Skeletal muscle satellite cell (primary cell): ENCODE data around the gene TCF12.

Experiments used
- H3K27me3 ChIP-seq: 2 replicates; pipeline ENCODE4 v1.7.0; 2013; ENCODE audit warnings: low read length; ENCODE audit not compliant: control insufficient read depth, insufficient read depth
- H3K36me3 ChIP-seq: 2 replicates; pipeline ENCODE4 v1.7.0; 2013; ENCODE audit warnings: mild to moderate bottlenecking, control low read depth, low read length; ENCODE audit not compliant: insufficient read depth
- H3K4me1 ChIP-seq: 2 replicates; pipeline ENCODE4 v1.7.0; 2013; ENCODE audit warnings: low read length; ENCODE audit not compliant: control insufficient read depth, insufficient read depth
- H3K4me2 ChIP-seq: 2 replicates; pipeline ENCODE4 v1.7.0; 2013; ENCODE audit warnings: mild to moderate bottlenecking, low read length
- H3K4me3 ChIP-seq: 2 replicates; pipeline ENCODE4 v1.7.0; 2013; ENCODE audit warnings: low read length
- H3K9ac ChIP-seq: 2 replicates; pipeline ENCODE4 v1.7.0; 2013; ENCODE audit warnings: mild to moderate bottlenecking, low read depth, low read length, moderate library complexity
- H3K9me3 ChIP-seq: replicated peaks from 2 replicates; pipeline ENCODE4 v1.7.0; 2013; ENCODE audit warnings: mild to moderate bottlenecking, control low read depth, low read length

Gene TCF12

DNA sequence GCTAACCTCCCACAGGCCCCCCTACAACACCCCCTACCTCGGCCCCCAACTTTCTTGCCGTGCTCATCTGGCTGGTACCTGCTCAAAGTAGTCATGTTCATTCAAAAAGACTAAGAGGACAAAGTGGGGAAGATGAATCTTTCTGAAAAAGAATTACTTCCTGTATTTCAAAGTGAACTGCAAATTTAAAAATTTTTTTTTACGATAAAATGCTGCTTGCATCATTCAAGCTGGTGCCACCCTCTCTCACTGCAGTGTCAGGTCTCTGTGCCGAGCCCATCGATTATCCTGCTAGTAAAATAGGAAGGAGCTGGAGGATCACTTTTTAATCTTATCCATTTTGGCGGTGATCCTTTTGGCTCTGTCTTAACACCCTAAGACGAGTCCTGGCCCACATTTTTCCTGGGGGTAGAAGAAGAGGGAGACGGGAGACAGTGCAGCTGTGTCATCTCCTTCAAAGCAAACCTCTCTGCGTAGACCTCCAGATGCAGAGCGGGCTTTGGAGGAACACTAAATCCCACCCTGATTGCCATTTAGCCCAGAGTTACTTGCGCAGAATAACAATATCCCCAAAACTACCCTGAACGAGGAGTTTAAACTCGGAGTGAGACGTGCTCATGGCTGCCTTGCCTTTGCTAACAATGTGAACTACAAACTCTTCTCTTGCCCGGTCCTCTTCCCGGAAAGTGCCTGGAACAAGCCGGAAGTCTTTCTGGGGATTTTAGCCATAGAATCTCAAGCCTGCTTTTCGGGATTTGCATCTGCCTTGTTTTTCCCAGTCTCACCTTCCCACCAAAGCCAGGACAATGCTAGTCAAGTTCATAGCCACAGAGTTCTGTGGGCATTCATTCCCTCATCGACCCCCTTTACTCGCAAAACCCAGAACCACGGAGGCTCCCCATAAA lies 391.7 kb downstream of the TCF12 start:
- H3K4me1 ChIP-seq, result peaks cover 19% of the 10 kb centered on the region
- no peak overlapping the region for H3K4me2 ChIP-seq
- no peak overlapping the region for H3K4me3 ChIP-seq
- no peaks in the 10 kb centered on the region for H3K36me3 ChIP-seq
- H3K9me3 ChIP-seq, result no peaks in the 10 kb centered on the region
- no peak overlapping the region for H3K9ac ChIP-seq
- H3K27me3 ChIP-seq, result no peaks in the 10 kb centered on the region

GRCh38 chr15:57310876-57311275 lies 392.4 kb downstream of the TCF12 start:
- Histone ChIP-seq H3K9ac (no peak overlapping the region), H3K4me3 (no peak overlapping the region), H3K4me1 (peaks cover 18% of the 10 kb centered on the region)

GRCh38 chr15:57312006-57312317 lies 393.5 kb downstream of the TCF12 start:
- H3K36me3 ChIP-seq, result no peaks in the 10 kb centered on the region
- H3K4me1 ChIP-seq, result peaks cover 9% of the 10 kb centered on the region
- no peak overlapping the region for H3K4me3 ChIP-seq
- H3K4me2 ChIP-seq, result no peak overlapping the region
- H3K9ac ChIP-seq, result no peak overlapping the region
- H3K27me3 ChIP-seq, result no peaks in the 10 kb centered on the region
- H3K9me3 ChIP-seq, result no peaks in the 10 kb centered on the region

More at GRCh38 chr15:57310876-57311275, 392.4 kb downstream of the TCF12 start:
- Histone ChIP-seq H3K9me3 (no peaks in the 10 kb centered on the region), H3K27me3 (no peaks in the 10 kb centered on the region), H3K36me3 (no peaks in the 10 kb centered on the region), H3K4me2 (no peak overlapping the region)

- H3K27me3 ChIP-seq, result no peaks in the 10 kb centered on the region
- no peak overlapping the region for H3K4me2 ChIP-seq
- H3K9ac ChIP-seq, result no peak overlapping the region
- H3K36me3 ChIP-seq, result no peaks in the 10 kb centered on the region
- no peaks in the 10 kb centered on the region for H3K9me3 ChIP-seq
- H3K4me3 ChIP-seq, result no peak overlapping the region
- peaks cover 3% of the 10 kb centered on the region for H3K4me1 ChIP-seq
Observed at GRCh38 chr15:57312318-57313133, 394.1 kb downstream of the TCF12 start.

DNA sequence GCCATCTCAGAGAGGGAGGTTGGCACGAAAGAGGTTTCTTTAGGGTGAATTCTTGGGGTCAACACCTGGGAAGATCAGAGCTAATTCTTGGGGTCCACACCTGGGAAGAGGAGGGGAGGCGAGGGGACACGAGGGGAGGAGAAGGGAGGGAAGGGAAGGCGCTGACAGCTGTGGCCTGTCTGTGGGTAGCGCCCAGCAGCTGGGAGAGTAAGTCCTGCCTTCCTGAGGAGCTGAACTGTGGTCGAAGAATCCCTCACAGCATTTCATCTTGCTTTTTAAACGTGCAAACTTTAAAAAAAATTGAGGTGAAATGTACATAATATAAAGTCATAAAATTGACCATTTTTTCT lies 394.7 kb downstream of the TCF12 start:
- Histone ChIP-seq H3K4me1 (no peaks in the 10 kb centered on the region), H3K4me3 (no peak overlapping the region), H3K4me2 (no peak overlapping the region), H3K27me3 (no peaks in the 10 kb centered on the region), H3K36me3 (no peaks in the 10 kb centered on the region), H3K9ac (no peak overlapping the region), H3K9me3 (no peaks in the 10 kb centered on the region)

DNA sequence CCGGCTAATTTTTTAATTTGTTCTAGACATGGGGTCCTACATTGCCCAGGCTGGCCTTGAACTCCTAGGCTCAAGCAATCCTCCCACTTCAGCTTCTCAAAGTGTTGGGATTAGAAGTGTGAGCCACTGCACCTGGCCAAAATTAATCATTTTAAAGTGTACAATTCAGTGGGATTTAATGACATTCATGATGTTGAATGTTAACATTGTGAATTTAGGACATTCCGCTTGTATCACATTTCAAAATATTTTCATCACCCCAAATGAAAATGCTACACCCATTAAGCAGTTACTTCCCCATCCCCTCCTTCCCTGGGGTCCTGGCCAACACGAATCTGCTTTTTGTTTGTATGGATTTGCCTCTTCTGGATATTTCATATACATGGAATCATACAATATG lies 395.8 kb downstream of the TCF12 start:
- Histone ChIP-seq H3K36me3 (no peaks in the 10 kb centered on the region), H3K4me3 (no peak overlapping the region), H3K4me1 (no peaks in the 10 kb centered on the region), H3K9me3 (no peaks in the 10 kb centered on the region), H3K9ac (no peak overlapping the region), H3K4me2 (no peak overlapping the region), H3K27me3 (no peaks in the 10 kb centered on the region)

GRCh38 chr15:57316451-57316850 lies 398.0 kb downstream of the TCF12 start:
- Histone ChIP-seq H3K9me3 (no peaks in the 10 kb centered on the region), H3K4me3 (no peak overlapping the region), H3K36me3 (no peaks in the 10 kb centered on the region), H3K9ac (no peak overlapping the region), H3K27me3 (no peaks in the 10 kb centered on the region), H3K4me2 (no peak overlapping the region), H3K4me1 (peaks cover 11% of the 10 kb centered on the region)

- Histone ChIP-seq H3K4me3 (no peak overlapping the region), H3K27me3 (no peaks in the 10 kb centered on the region), H3K36me3 (no peaks in the 10 kb centered on the region), H3K4me2 (no peak overlapping the region), H3K9me3 (no peaks in the 10 kb centered on the region), H3K4me1 (peaks cover 18% of the 10 kb centered on the region), H3K9ac (no peak overlapping the region)
Observed at GRCh38 chr15:57319226-57319918, 400.9 kb downstream of the TCF12 start.

DNA sequence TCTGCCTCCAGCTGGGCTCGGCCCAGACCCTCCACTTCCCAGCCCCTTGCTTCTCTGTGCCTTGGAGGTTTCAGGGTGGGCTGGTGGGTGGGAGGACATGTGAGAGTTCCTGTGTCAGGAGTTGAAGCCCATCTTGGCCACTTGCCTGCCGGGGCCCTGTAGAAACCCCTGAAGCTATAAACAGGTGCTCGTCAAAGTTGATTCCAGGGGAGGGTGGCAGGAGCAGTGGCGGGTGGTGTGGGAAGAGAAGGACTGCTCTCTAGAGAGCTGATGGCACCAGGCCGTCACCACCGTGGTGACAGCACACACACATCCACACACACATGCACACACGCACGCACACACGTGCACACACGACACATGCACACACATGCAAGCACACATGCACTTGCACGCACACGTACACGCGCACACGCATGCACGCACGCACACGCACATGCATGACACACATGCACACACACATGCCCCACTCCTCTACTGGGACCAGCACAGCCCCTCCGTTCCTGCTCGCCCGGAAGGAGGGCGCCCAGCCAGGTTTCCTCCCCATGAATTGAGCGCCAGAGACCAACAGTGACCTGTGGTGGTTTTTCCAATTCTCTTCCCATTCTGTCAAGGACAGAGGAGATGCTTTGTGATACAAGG lies 401.6 kb downstream of the TCF12 start:
- no peak overlapping the region for H3K4me2 ChIP-seq
- H3K36me3 ChIP-seq, result no peaks in the 10 kb centered on the region
- peak overlapping the region; percentile 35 for H3K9ac ChIP-seq
- no peaks in the 10 kb centered on the region for H3K27me3 ChIP-seq
- no peaks in the 10 kb centered on the region for H3K9me3 ChIP-seq
- H3K4me3 ChIP-seq, result no peak overlapping the region
- H3K4me1 ChIP-seq, result peaks cover 18% of the 10 kb centered on the region

DNA sequence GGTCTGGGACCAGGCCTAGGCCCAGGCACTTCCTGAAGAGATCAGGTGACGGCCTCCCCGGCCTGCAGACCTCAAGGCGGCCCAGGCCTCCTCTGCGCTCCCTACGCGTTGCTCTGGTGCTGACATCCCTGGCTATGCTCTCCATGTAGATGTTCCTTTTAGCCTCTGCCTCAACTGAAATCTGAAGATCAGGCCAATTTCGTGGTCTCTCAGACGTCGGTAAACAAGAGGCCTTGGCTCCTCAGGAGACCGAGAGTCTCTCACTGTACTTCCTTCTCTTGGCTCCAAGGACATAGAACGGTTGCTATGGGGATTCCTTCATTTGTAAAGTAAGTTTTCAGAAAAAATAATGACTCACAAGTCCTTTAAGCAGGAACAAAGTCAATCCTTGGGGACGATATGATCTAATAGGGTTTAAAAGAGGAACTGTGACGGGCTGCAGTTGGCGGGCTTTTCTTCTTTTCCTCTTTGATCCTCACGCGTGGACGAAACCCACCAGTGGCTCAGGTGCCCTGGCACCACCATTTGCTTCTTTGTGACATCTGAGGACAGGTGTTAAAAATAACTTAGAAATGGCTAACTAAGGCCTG lies 402.3 kb downstream of the TCF12 start:
- peak overlapping the region; percentile 35 for H3K9ac ChIP-seq
- H3K27me3 ChIP-seq, result no peaks in the 10 kb centered on the region
- H3K9me3 ChIP-seq, result no peaks in the 10 kb centered on the region
- H3K4me2 ChIP-seq, result no peak overlapping the region
- H3K4me1 ChIP-seq, result peaks cover 18% of the 10 kb centered on the region
- H3K4me3 ChIP-seq, result no peak overlapping the region
- no peaks in the 10 kb centered on the region for H3K36me3 ChIP-seq

DNA sequence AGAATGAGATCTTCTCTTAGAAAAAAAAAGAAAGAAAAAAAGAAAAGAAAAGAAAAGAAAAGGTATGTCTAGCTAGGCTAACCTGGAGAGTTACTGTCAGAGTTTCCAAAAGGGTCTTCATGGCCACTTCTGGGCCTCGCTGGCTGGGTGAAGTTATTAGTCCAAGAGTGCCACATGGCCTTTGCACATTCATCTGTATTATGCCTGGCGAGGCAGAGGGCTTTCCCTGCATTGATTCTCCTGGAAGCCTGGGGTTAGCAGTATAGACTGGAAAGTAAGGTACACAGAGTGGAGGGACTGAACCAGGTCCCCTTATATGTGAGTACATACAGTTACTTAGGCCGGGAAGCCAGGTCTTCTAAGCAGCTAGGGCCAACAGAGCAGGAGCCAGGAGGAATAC lies 403.0 kb downstream of the TCF12 start:
- H3K36me3 ChIP-seq, result no peaks in the 10 kb centered on the region
- H3K4me2 ChIP-seq, result no peak overlapping the region

More for the DNA sequence above, 403.0 kb downstream of the TCF12 start:
- Histone ChIP-seq H3K9ac (no peak overlapping the region), H3K4me3 (no peak overlapping the region), H3K9me3 (no peaks in the 10 kb centered on the region), H3K27me3 (no peaks in the 10 kb centered on the region), H3K4me1 (peaks cover 18% of the 10 kb centered on the region)
